ENCODE measurements around the gene GLT1D1.

Gene GLT1D1

GRCh38 chr12:128914908-128915563, 61.8 kb downstream of the GLT1D1 start:
- DNase-seq (ENCODE audit: low read depth in 2 of 2): no peak

- no peak for DNase-seq (ENCODE audit: low read depth in 2 of 2)
Measured at GRCh38 chr12:128916425-128916824, 63.1 kb downstream of the GLT1D1 start.

- DNase-seq (ENCODE audit: low read depth in 2 of 2): no peak
Measured at GRCh38 chr12:128918481-128919260, 65.4 kb downstream of the GLT1D1 start.

- DNase-seq (ENCODE audit: low read depth in 2 of 2): no peak
Measured at GRCh38 chr12:128920468-128920867, 67.2 kb downstream of the GLT1D1 start.

- DNase-seq (ENCODE audit: low read depth in 2 of 2): no peak
Measured at GRCh38 chr12:128928361-128928760, 75.1 kb downstream of the GLT1D1 start.

- DNase-seq (ENCODE audit: low read depth in 2 of 2): no peak
Measured at GRCh38 chr12:128929057-128929456, 75.8 kb downstream of the GLT1D1 start.

- no peak for DNase-seq (ENCODE audit: low read depth in 2 of 2)
Measured at GRCh38 chr12:128930606-128931005, 77.3 kb downstream of the GLT1D1 start.

GRCh38 chr12:128932521-128932920, 79.2 kb downstream of the GLT1D1 start:
- DNase-seq (ENCODE audit: low read depth in 2 of 2): no peak

GRCh38 chr12:128933039-128933438, 79.8 kb downstream of the GLT1D1 start:
- DNase-seq (ENCODE audit: low read depth in 2 of 2): no peak

GRCh38 chr12:128933926-128934325, 80.6 kb downstream of the GLT1D1 start:
- DNase-seq (ENCODE audit: low read depth in 2 of 2): no peak

GRCh38 chr12:128938886-128939285, 85.6 kb downstream of the GLT1D1 start:
- no peak for DNase-seq (ENCODE audit: low read depth in 2 of 2)

GRCh38 chr12:128940090-128940888, 87.0 kb downstream of the GLT1D1 start:
- DNase-seq (ENCODE audit: low read depth in 2 of 2): no peak

- DNase-seq (ENCODE audit: low read depth in 2 of 2): no peak
Measured at GRCh38 chr12:128940974-128941373, 87.7 kb downstream of the GLT1D1 start.

GRCh38 chr12:128942960-128943477, 89.7 kb downstream of the GLT1D1 start:
- no peak for DNase-seq (ENCODE audit: low read depth in 2 of 2)

GRCh38 chr12:128944956-128945355, 91.7 kb downstream of the GLT1D1 start:
- no peak for DNase-seq (ENCODE audit: low read depth in 2 of 2)

- DNase-seq (ENCODE audit: low read depth in 2 of 2): no peak
Measured at GRCh38 chr12:128947209-128947608, 93.9 kb downstream of the GLT1D1 start.

- no peak for DNase-seq (ENCODE audit: low read depth in 2 of 2)
Measured at GRCh38 chr12:128949086-128949485, 95.8 kb downstream of the GLT1D1 start.

- no peak for DNase-seq (ENCODE audit: low read depth in 2 of 2)
Measured at GRCh38 chr12:128951448-128951847, 98.2 kb downstream of the GLT1D1 start.

GRCh38 chr12:128956755-128957154, 103.5 kb downstream of the GLT1D1 start:
- DNase-seq (ENCODE audit: low read depth in 2 of 2): no peak

GRCh38 chr12:128959901-128960300, 106.6 kb downstream of the GLT1D1 start:
- DNase-seq (ENCODE audit: low read depth in 2 of 2): no peak

- DNase-seq (ENCODE audit: low read depth in 2 of 2): no peak
Measured at GRCh38 chr12:128961308-128961902, 108.1 kb downstream of the GLT1D1 start.

- no peak for DNase-seq (ENCODE audit: low read depth in 2 of 2)
Measured at GRCh38 chr12:128961957-128962356, 108.7 kb downstream of the GLT1D1 start.

Data from fibroblast of skin of left biceps (primary cell).